OCI-LY3 (cell line): Measurements from ENCODE around the gene TK1.

Experiments
- H2AFZ ChIP-seq: fragments of 200-600, 300-600 bp; shearing (Covaris generic); 2 replicates; pipeline ENCODE4 v1.6.0; 2014; ENCODE audit warnings: antibody characterized with exemption, low read depth, low read length
- H3K27ac ChIP-seq: fragments of 200-600, 300-600 bp; sonication (generic); 2 replicates; pipeline ENCODE4 v1.5.1; 2014; ENCODE audit warnings: mild to moderate bottlenecking, low read length, moderate library complexity, mixed read lengths
- H3K27me3 ChIP-seq: fragments of 200-600, 300-600 bp; sonication (generic); 2 replicates; pipeline ENCODE4 v1.6.1; 2014; ENCODE audit warnings: low read depth, low read length, mixed read lengths
- H3K36me3 ChIP-seq: fragments of 200-600, 300-600 bp; sonication (generic); replicated peaks from 2 replicates; pipeline ENCODE3; 2014; ENCODE audit warnings: low read depth, low read length, mixed read lengths
- H3K4me1 ChIP-seq: fragments of 300-600, 200-600 bp; sonication (generic); 2 replicates; pipeline ENCODE4 v1.6.1; 2014; ENCODE audit warnings: low read length, mixed read lengths
- H3K4me2 ChIP-seq: fragments of 200-600, 300-600 bp; sonication (generic); 2 replicates; pipeline ENCODE4 v1.6.1; 2014; ENCODE audit warnings: low read length, mixed read lengths
- H3K4me3 ChIP-seq: fragments of 300-600, 200-600 bp; sonication (generic); 2 replicates; pipeline ENCODE4 v1.5.1; 2014; ENCODE audit warnings: antibody characterized with exemption, mild to moderate bottlenecking, low read length, moderate library complexity
- H3K79me2 ChIP-seq: fragments of 300-600, 200-600 bp; shearing (Covaris generic); 2 replicates; pipeline ENCODE4 v1.6.1; 2014; ENCODE audit warnings: mild to moderate bottlenecking, low read length, mixed read lengths
- H3K9ac ChIP-seq: fragments of 300-600, 200-600 bp; shearing (Covaris generic); 2 replicates; pipeline ENCODE4 v1.6.0; 2014; ENCODE audit warnings: mild to moderate bottlenecking, low read length, moderate library complexity
- H3K9me3 ChIP-seq: fragments of 200-600, 300-600 bp; shearing (Covaris generic); 2 replicates; pipeline ENCODE4 v1.6.1; 2014; ENCODE audit warnings: low read length, mixed read lengths; ENCODE audit not compliant: insufficient read depth
- H4K20me1 ChIP-seq: fragments of 200-600, 300-600 bp; sonication (generic); 2 replicates; pipeline ENCODE4 v1.6.1; 2016; ENCODE audit warnings: low read length, mixed read lengths; ENCODE audit not compliant: insufficient read depth
- EZH2phosphoT487 ChIP-seq: fragments of 200-600 bp; shearing (Covaris generic); IDR thresholded peaks from 2 replicates; pipeline ENCODE4 v1.6.1; 2018; ENCODE audit warnings: antibody characterized with exemption, mixed run types, low read depth
- TF ChIP-seq, protein P1 (sequence below): fragments of 200-600, 300-600 bp; sonication (generic); IDR thresholded peaks from 2 replicates; pipeline ENCODE4 v1.5.1; 2014; ENCODE audit warnings: antibody characterized with exemption, low read length, low read depth

The TK1 gene

DNA sequence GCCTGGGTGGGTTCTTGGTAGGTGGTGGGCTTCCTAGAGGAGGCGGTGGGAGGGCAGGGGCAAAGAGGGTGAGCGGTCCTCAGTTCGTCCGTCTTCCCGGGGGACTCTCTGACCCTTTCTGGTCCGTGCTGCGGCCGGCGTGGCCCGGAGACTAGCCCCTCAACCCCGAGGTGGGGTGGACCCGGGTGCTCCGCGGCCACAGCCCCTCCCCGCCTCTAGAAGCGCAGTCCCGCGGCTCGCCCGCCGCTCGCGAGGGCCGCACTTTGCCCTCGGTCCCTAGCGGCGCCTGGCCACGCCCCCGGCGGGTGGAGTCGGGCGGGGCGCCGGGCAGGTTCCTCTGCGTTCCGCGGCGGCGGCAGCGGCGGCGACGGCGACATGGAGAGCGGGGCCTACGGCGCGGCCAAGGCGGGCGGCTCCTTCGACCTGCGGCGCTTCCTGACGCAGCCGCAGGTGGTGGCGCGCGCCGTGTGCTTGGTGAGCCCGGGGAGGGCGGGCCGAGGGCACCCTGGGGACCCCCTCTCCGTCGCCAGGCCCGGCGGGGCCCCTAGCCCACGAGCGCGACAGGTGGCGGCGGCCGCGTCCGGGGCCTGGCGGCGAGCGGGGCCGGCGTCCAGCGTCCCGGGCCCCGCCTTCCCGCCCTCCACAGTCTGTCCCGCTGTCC lies 18.5 kb downstream of the TK1 start, which contains the start of gene SYNGR2:
TSS of gene SYNGR2 (plus strand) at position 340 of the 661 bp plus-strand sequence. CDS start at position 376, 36 bp downstream.
- Histone ChIP-seq H3K9me3 (no peaks in the 10 kb centered on the region), H3K9ac (peak within 1 kb of the TSS; percentile 100), H3K79me2 (peaks cover 55% of the 10 kb centered on the region), H3K36me3 (peaks cover 35% of the 10 kb centered on the region), H4K20me1 (peaks cover 22% of the 10 kb centered on the region; the same call in 1 of the 2 replicates), H3K4me3 (peak within 1 kb of the TSS; percentile 99), H3K27me3 (no peaks in the 10 kb centered on the region), H3K27ac (peak within 1 kb of the TSS; percentile 96), H3K4me1 (peaks cover 49% of the 10 kb centered on the region), H3K4me2 (peak within 1 kb of the TSS; percentile 99), H2AFZ (no peak within 1 kb of the TSS)
- TF ChIP-seq EZH2phosphoT487, result no peak
- TF ChIP-seq, protein P1, sequence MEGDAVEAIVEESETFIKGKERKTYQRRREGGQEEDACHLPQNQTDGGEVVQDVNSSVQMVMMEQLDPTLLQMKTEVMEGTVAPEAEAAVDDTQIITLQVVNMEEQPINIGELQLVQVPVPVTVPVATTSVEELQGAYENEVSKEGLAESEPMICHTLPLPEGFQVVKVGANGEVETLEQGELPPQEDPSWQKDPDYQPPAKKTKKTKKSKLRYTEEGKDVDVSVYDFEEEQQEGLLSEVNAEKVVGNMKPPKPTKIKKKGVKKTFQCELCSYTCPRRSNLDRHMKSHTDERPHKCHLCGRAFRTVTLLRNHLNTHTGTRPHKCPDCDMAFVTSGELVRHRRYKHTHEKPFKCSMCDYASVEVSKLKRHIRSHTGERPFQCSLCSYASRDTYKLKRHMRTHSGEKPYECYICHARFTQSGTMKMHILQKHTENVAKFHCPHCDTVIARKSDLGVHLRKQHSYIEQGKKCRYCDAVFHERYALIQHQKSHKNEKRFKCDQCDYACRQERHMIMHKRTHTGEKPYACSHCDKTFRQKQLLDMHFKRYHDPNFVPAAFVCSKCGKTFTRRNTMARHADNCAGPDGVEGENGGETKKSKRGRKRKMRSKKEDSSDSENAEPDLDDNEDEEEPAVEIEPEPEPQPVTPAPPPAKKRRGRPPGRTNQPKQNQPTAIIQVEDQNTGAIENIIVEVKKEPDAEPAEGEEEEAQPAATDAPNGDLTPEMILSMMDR, result no peak

DNA sequence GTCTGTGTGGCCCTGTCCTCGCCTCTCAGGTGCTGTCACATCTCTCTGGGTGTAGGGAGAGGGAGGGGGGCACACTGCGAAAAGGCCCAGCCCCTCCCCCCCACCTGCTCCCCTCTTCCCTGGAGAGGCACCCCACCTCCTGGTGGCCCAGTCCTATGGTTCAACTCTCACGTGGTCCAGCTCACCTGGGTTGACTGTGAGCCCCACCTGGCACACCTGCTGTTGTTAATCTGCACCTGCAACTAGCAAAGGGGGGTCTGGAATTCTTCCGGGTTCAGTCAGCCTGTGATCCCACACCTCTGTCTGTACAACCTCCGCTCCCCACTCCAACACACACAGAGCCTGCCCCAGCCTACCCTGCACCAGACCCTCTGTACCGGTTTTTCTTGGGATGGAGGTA lies 20.4 kb downstream of the TK1 start:
- no peak overlapping the region for H3K4me2 ChIP-seq
- TF ChIP-seq, protein P1, result no peak
- no peak for TF ChIP-seq EZH2phosphoT487
- H3K27me3 ChIP-seq, result no peaks in the 10 kb centered on the region
- no peaks in the 10 kb centered on the region for H3K9me3 ChIP-seq
- H3K36me3 ChIP-seq, result peaks cover 23% of the 10 kb centered on the region
- H3K79me2 ChIP-seq, result peaks cover 37% of the 10 kb centered on the region
- H3K9ac ChIP-seq, result no peak overlapping the region
- no peak overlapping the region for H2AFZ ChIP-seq
- peaks cover 18% of the 10 kb centered on the region; the same call in 1 of the 2 replicates for H4K20me1 ChIP-seq
- no peak overlapping the region for H3K4me3 ChIP-seq
- no peak overlapping the region for H3K27ac ChIP-seq
- H3K4me1 ChIP-seq, result peaks cover 29% of the 10 kb centered on the region

DNA sequence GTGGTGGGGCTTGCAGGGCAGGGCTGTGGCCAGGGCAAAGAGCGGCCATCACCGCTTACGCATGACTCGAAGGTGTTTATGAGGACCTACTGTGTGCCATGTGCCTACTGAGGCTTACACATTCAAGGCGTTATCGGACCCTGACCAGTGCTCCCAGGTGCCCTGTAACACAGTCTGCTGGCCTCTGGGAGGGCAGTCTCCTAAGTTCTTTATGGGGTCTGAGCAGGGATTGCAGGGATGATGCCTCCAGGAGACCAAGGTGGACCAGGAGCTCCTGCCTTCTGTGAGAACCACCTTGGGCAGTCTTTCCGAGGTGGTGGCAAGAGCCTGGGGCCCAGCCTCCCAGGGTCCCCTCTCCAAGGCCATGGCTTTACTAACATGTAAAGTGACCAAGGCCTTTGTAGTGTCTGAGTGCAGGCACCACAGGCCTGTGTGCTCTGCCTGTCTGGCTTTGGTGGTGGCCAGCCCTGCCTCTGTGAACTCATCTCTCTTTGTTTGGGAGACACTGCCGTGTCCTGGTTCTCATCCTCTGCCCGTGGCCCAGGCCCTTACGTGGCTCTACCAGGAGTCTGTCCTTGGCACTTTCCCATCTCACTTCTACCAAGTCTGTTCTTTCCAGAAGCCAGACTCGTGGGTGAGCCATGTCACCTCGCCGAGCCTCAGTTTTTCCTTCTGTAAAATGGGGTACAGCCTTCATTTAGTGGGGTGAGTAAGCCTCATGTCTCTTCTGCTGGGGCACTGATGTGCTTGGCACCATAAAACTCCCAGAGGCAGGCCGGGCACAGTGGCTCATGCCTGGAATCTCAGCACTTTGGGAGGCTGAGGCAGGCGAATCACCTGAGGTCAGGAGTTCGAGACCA lies 21.9 kb downstream of the TK1 start:
- H3K9me3 ChIP-seq, result no peaks in the 10 kb centered on the region
- TF ChIP-seq, protein P1, result no peak
- TF ChIP-seq EZH2phosphoT487, result no peak
- no peak overlapping the region for H2AFZ ChIP-seq
- H3K79me2 ChIP-seq, result peaks cover 23% of the 10 kb centered on the region
- H3K9ac ChIP-seq, result no peak overlapping the region
- H3K36me3 ChIP-seq, result peaks cover 16% of the 10 kb centered on the region
- H3K4me1 ChIP-seq, result peaks cover 26% of the 10 kb centered on the region
- H3K27ac ChIP-seq, result no peak overlapping the region
- peaks cover 7% of the 10 kb centered on the region; the same call in 1 of the 2 replicates for H4K20me1 ChIP-seq
- H3K4me3 ChIP-seq, result no peak overlapping the region
- no peaks in the 10 kb centered on the region for H3K27me3 ChIP-seq
- H3K4me2 ChIP-seq, result no peak overlapping the region
